ENCODE data around the gene SMG6. TPM values are rescaled to one million over a fixed set of nuclear protein-coding genes. Genes with fewer than 3 reads are reported as not detected.

Gene SMG6
- total RNA-seq, 1 donor from 2014 or later, result 34.7 TPM

- no peak for DNase-seq (ENCODE audit: low read depth)
- Histone ChIP-seq H3K4me3 (ENCODE audit: low read depth, low read length) (no peak overlapping the region), H3K27me3 (ENCODE audit: control insufficient read depth, insufficient read depth, low read length) (no peaks in the 10 kb centered on the region), H3K36me3 (ENCODE audit: control insufficient read depth, insufficient read depth, low read length) (peaks cover 1% of the 10 kb centered on the region)
- TF ChIP-seq CTCF (IDR thresholded peaks at IDR 0.05; ENCODE audit: insufficient read depth, low read length, poor library complexity, severe bottlenecking), result no peak
Observed at GRCh38 chr17:2076087-2076984, 227.2 kb downstream of the SMG6 start.

GRCh38 chr17:2075336-2076086 lies 228.1 kb downstream of the SMG6 start:
- H3K4me3 ChIP-seq (ENCODE audit: low read depth, low read length), result no peak overlapping the region
- H3K36me3 ChIP-seq (ENCODE audit: control insufficient read depth, insufficient read depth, low read length), result no peaks in the 10 kb centered on the region
- H3K27me3 ChIP-seq (ENCODE audit: control insufficient read depth, insufficient read depth, low read length), result no peaks in the 10 kb centered on the region
- no peak for DNase-seq (ENCODE audit: low read depth)
- no peak for TF ChIP-seq CTCF (IDR thresholded peaks at IDR 0.05; ENCODE audit: insufficient read depth, low read length, poor library complexity, severe bottlenecking)

GRCh38 chr17:2074919-2075318 lies 228.7 kb downstream of the SMG6 start:
- TF ChIP-seq CTCF (IDR thresholded peaks at IDR 0.05; ENCODE audit: insufficient read depth, low read length, poor library complexity, severe bottlenecking), result no peak
- H3K36me3 ChIP-seq (ENCODE audit: control insufficient read depth, insufficient read depth, low read length), result no peaks in the 10 kb centered on the region
- H3K27me3 ChIP-seq (ENCODE audit: control insufficient read depth, insufficient read depth, low read length), result no peaks in the 10 kb centered on the region
- H3K4me3 ChIP-seq (ENCODE audit: low read depth, low read length), result no peak overlapping the region
- DNase-seq (ENCODE audit: low read depth), result no peak

GRCh38 chr17:2071455-2072281 lies 231.9 kb downstream of the SMG6 start:
- no peaks in the 10 kb centered on the region for H3K27me3 ChIP-seq (ENCODE audit: control insufficient read depth, insufficient read depth, low read length)
- DNase-seq (ENCODE audit: low read depth), result no peak
- H3K36me3 ChIP-seq (ENCODE audit: control insufficient read depth, insufficient read depth, low read length), result no peaks in the 10 kb centered on the region
- H3K4me3 ChIP-seq (ENCODE audit: low read depth, low read length), result no peak overlapping the region
- TF ChIP-seq CTCF (IDR thresholded peaks at IDR 0.05; ENCODE audit: insufficient read depth, low read length, poor library complexity, severe bottlenecking), result no peak

- no peak for TF ChIP-seq CTCF (IDR thresholded peaks at IDR 0.05; ENCODE audit: insufficient read depth, low read length, poor library complexity, severe bottlenecking)
- no peaks in the 10 kb centered on the region for H3K36me3 ChIP-seq (ENCODE audit: control insufficient read depth, insufficient read depth, low read length)
- H3K4me3 ChIP-seq (ENCODE audit: low read depth, low read length), result no peak overlapping the region
- no peaks in the 10 kb centered on the region for H3K27me3 ChIP-seq (ENCODE audit: control insufficient read depth, insufficient read depth, low read length)
- no peak for DNase-seq (ENCODE audit: low read depth)
Observed at GRCh38 chr17:2071024-2071385, 232.6 kb downstream of the SMG6 start.

Data from kidney epithelial cell (primary cell).